ENCODE measurements around the gene RAI1.

GRCh38 chr17:17800504-17801021 lies 119.3 kb downstream of the RAI1 start:
- no peak for TF ChIP-seq CTCF (IDR thresholded peaks at IDR 0.05)
- no peak for TF ChIP-seq EP300 (IDR thresholded peaks at IDR 0.05)
- no peak for TF ChIP-seq POLR2A (IDR thresholded peaks at IDR 0.05)

All from ovary (tissue), 3 donors.